ENCODE results near the gene CYP39A1.

Gene CYP39A1

DNA sequence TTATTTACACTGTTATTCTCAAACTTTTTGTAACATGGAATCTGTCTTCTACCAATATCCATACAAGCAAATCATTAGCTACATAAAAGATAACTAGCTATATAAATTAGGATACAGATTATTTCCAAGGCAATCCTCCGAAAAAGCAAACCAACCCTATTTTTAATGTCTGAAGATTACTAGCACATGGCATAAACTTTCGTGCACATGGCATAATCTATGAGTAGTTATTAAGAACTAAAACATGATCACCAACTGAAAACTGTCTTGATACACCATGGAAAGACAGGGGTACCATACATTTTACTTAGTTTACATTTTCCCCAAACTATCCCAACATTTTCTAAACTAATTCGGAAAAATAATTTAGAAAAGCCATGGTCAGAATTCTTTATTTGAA, 54.4 kb downstream of the CYP39A1 start:
- TF ChIP-seq CTCF (IDR thresholded peaks at IDR 0.05; ENCODE audit: borderline replicate concordance, insufficient read depth, low read depth, low read length) = no peak
- no peak overlapping the region for H3K4me3 ChIP-seq (ENCODE audit: low read depth, low read length)

DNA sequence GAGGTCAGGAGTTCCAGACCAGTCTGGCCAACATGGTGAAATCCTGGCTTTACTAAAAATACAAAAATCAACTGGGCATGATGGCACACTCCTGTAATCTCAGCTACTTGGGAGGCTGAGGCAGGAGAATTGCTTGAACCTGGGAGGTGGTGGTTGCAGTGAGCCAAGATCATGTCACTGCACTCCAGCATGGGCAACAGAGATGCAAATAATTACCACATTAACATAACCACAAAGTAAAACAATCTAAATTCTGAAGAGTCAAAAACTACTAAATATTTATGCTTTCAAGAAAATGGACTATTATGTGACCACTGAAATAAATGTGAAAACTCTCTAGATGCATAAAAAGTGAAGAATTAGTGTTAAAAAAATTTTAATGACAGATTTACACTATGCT, 59.9 kb downstream of the CYP39A1 start:
- H3K4me3 ChIP-seq (ENCODE audit: low read depth, low read length) = no peak overlapping the region
- no peak for TF ChIP-seq CTCF (IDR thresholded peaks at IDR 0.05; ENCODE audit: borderline replicate concordance, insufficient read depth, low read depth, low read length)

DNA sequence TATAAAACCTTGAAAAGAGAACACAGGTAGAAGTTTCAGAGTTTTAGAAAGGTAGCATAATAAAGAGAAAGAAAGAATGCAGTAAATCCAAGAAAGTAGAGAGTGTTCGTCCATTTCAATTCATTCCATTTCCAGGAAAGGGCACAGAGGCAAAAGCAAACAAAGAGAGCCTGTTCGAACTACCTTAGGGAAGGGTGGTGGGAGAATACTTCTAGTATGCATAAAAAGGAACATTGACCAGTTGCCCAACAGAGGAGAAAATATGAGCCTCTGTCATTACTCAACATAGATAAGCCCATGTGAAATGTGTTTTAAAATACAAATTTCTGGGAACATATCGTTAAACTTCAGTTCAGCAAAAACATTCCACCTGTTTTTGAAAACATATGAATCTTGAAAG, 60.6 kb downstream of the CYP39A1 start:
- H3K4me3 ChIP-seq (ENCODE audit: low read depth, low read length) = no peak overlapping the region
- no peak for TF ChIP-seq CTCF (IDR thresholded peaks at IDR 0.05; ENCODE audit: borderline replicate concordance, insufficient read depth, low read depth, low read length)

DNA sequence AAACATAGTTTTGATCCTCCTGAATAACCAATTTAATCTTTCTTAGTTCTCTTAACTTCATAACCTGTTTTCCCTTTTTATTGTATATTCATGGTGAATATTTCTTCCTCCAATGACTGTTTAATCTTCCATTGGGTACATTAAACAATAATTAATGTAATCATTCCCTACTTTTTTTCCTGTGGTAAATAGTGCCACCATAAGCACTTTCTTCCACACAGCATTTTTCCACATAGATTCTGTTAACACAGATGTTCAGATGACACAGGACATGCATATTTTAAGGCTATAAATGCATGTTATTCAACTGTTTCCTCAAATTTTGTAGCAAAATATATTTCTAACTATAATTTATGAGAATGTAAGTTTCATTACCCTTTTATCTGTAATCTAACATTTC, 61.9 kb downstream of the CYP39A1 start:
- H3K4me3 ChIP-seq (ENCODE audit: low read depth, low read length) = no peak overlapping the region
- TF ChIP-seq CTCF (IDR thresholded peaks at IDR 0.05; ENCODE audit: borderline replicate concordance, insufficient read depth, low read depth, low read length) = no peak

GRCh38 chr6:46586906-46587305, 65.7 kb downstream of the CYP39A1 start:
- no peak overlapping the region for H3K4me3 ChIP-seq (ENCODE audit: low read depth, low read length)
- no peak for TF ChIP-seq CTCF (IDR thresholded peaks at IDR 0.05; ENCODE audit: borderline replicate concordance, insufficient read depth, low read depth, low read length)

DNA sequence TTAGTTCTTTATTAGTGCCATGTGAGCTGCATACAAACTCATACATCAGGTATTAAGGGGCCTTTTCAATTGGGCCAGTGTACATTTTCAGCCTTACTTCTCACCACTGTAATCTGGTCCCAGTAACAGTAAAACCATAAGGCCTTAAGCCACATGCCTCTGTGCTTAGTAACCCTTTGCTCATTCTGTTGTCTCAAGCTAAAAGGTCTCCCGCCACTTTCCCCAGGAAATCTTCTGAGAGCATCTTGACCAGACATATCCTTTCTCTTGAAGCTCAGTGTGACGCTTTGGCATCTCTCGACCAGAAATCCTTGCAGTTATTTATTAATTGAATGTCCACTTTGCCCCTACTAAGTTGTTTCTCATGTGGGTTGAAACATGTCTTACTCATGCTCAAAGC, 68.0 kb downstream of the CYP39A1 start:
- H3K4me3 ChIP-seq (ENCODE audit: low read depth, low read length) = no peak overlapping the region
- TF ChIP-seq CTCF (IDR thresholded peaks at IDR 0.05; ENCODE audit: borderline replicate concordance, insufficient read depth, low read depth, low read length) = no peak

- H3K4me3 ChIP-seq (ENCODE audit: low read depth, low read length) = no peak overlapping the region
These were observed 68.9 kb downstream of the CYP39A1 start for GRCh38 chr6:46583721-46584120.

More at GRCh38 chr6:46583721-46584120, 68.9 kb downstream of the CYP39A1 start:
- no peak for TF ChIP-seq CTCF (IDR thresholded peaks at IDR 0.05; ENCODE audit: borderline replicate concordance, insufficient read depth, low read depth, low read length)

All from GM12875 (cell line).